K562 (cell line): Measurements from ENCODE around the gene COL4A5. TPM values are rescaled to one million over a fixed set of nuclear protein-coding genes. Genes with fewer than 3 reads are reported as not detected.

Experiments used
- ATAC-seq: fragments of 200-7000 bp; cut with Tn5 transposase; 3 replicates; pipeline ENCODE4 v1.9.1; 2020; ENCODE audit warnings: moderate library complexity
- BruUV-seq: library from RNA; stranded (reverse); fragments of 400-500 nt; replicated peaks from 2 replicates; lab custom pipeline; 2021; lab: Mats Ljungman, UMichigan
- CTCF ChIA-PET: fragments of 300-600 bp; formaldehyde crosslinking; extraction: SDS; loops from one replicate; lab custom pipeline; 2021; ENCODE audit warnings: low intra/inter-chr PET ratio; lab: Yijun Ruan, JAX
- POLR2A ChIA-PET: fragments of 300-600, 350-650 bp; sonication (Branson Sonifier 250); formaldehyde crosslinking; extraction: SDS; loops from one replicate; lab custom pipeline; 2021; ENCODE audit warnings: antibody characterized with exemption, inconsistent platforms; lab: Yijun Ruan, JAX
- DNase-seq, 4 experiments: peaks; one replicate each; pipeline versions ENCODE4 v3.0.0 to v3.0.0-alpha.2; 2011 to 2018; ENCODE audit warnings: low spot score in 3 of 4, mixed read lengths in 3 of 4; ENCODE audit errors: extremely low read depth in 1 of 4
- FAIRE-seq: peaks from 2 replicates; lab custom pipeline; 2011; peaks lifted over from hg19 to GRCh38; lab: Jason Lieb, UNC
- H2AFZ ChIP-seq: 2 replicates; pipeline ENCODE4 v1.6.0; 2011; ENCODE audit warnings: low read depth, low read length, control low read depth, inconsistent platforms
- H3K27ac ChIP-seq: fragments of 200-600 bp; 3 replicates; pipeline ENCODE4 v1.8.0; 2011; ENCODE audit warnings: low read depth, mild to moderate bottlenecking, control low read depth, inconsistent platforms, low read length, moderate library complexity, mixed read lengths; ENCODE audit errors: extremely low read depth
- H3K27me3 ChIP-seq, 2 experiments: fragments of 300-600 bp in 1 of 2; 2 replicates in 1 of 2; 3 replicates in 1 of 2; pipeline versions ENCODE4 v1.6.0 to v1.8.0; 2011; ENCODE audit warnings: inconsistent platforms in 2 of 2, low read length in 2 of 2, mild to moderate bottlenecking in 1 of 2, mixed read lengths in 1 of 2, moderate library complexity in 1 of 2; ENCODE audit not compliant: control insufficient read depth in 2 of 2, insufficient read depth in 2 of 2
- H3K36me3 ChIP-seq: fragments of 300-600 bp; 3 replicates; pipeline ENCODE4 v1.8.0; 2011; ENCODE audit warnings: mild to moderate bottlenecking, low read length, inconsistent platforms; ENCODE audit not compliant: control insufficient read depth, insufficient read depth
- H3K4me1 ChIP-seq, 2 experiments: fragments of 200-600 bp in 1 of 2; replicated peaks in 1 of 2; 2 replicates in 1 of 2; 3 replicates in 1 of 2; pipeline versions ENCODE4 v1.5.1 to v1.8.0; 2011; ENCODE audit warnings: inconsistent platforms in 2 of 2, low read length in 2 of 2, mild to moderate bottlenecking in 1 of 2, mixed read lengths in 1 of 2, moderate library complexity in 1 of 2; ENCODE audit not compliant: control insufficient read depth in 2 of 2, insufficient read depth in 2 of 2
- H3K4me2 ChIP-seq: 2 replicates; pipeline ENCODE4 v1.6.1; 2011; ENCODE audit warnings: low read length, control low read depth, inconsistent platforms, mixed read lengths; ENCODE audit not compliant: insufficient read depth
- H3K4me3 ChIP-seq: fragments of 200-600 bp; sonication (generic), shearing (Covaris generic); 2 replicates; pipeline ENCODE4 v1.5.1; 2016; ENCODE audit warnings: control low read depth, inconsistent platforms
- H3K79me2 ChIP-seq: fragments of 200-600 bp; 3 replicates; pipeline ENCODE4 v1.8.0; 2011; ENCODE audit warnings: low read length, inconsistent platforms; ENCODE audit not compliant: control insufficient read depth, insufficient read depth
- H3K9ac ChIP-seq, 2 experiments: 2 replicates each; pipeline versions ENCODE4 v1.6.0 to v1.6.1; 2011; ENCODE audit warnings: low read depth in 2 of 2, low read length in 2 of 2, control low read depth in 1 of 2, inconsistent platforms in 1 of 2, mild to moderate bottlenecking in 1 of 2, mixed read lengths in 1 of 2; ENCODE audit not compliant: insufficient read depth in 1 of 2
- H3K9me1 ChIP-seq: one replicate; pipeline ENCODE4 v1.6.0; 2011; ENCODE audit warnings: inconsistent platforms, mild to moderate bottlenecking, low read length, moderate library complexity; ENCODE audit not compliant: control insufficient read depth, insufficient read depth
- H3K9me3 ChIP-seq: replicated peaks from 2 replicates; pipeline ENCODE4 v1.5.1; 2011; ENCODE audit warnings: low read depth, low read length, inconsistent platforms; ENCODE audit not compliant: control insufficient read depth, insufficient read depth
- H4K20me1 ChIP-seq: replicated peaks from 2 replicates; pipeline ENCODE4 v1.6.1; 2011; ENCODE audit warnings: low read length, inconsistent platforms, mixed read lengths; ENCODE audit not compliant: control insufficient read depth, insufficient read depth
- ADNP ChIP-seq: fragments of 200-800 bp; sonication (Bioruptor generic); IDR thresholded peaks from 2 replicates; pipeline ENCODE4 v1.6.1; 2016; ENCODE audit warnings: missing genetic modification characterization, missing compliant biosample characterization
- BRF1 ChIP-seq: IDR thresholded peaks from 3 replicates; pipeline ENCODE4 v1.6.1; 2011; ENCODE audit warnings: borderline replicate concordance, mild to moderate bottlenecking; ENCODE audit not compliant: insufficient read length; ENCODE audit errors: extremely low read depth
- DNMT1 ChIP-seq: fragments of 450-650 bp; IDR thresholded peaks from 2 replicates; pipeline ENCODE4 v1.6.1; 2016; ENCODE audit warnings: antibody characterized with exemption, mild to moderate bottlenecking
- E4F1 ChIP-seq: fragments of 250-450 bp; sonication (Bioruptor Pico); IDR thresholded peaks from 2 replicates; pipeline ENCODE4 v1.5.0; 2021; ENCODE audit warnings: mild to moderate bottlenecking, borderline replicate concordance
- ELF1 ChIP-seq: fragments of 200-800 bp; sonication (Bioruptor generic); IDR thresholded peaks from 2 replicates; pipeline ENCODE4 v1.6.1; 2016; ENCODE audit warnings: missing genetic modification characterization, missing compliant biosample characterization
- ESRRA ChIP-seq: fragments of 450-650 bp; IDR thresholded peaks from 2 replicates; pipeline ENCODE4 v1.6.1; 2014; ENCODE audit warnings: low read depth, mild to moderate bottlenecking, moderate library complexity, borderline replicate concordance
- MEIS2 ChIP-seq: fragments of 450-650 bp; IDR thresholded peaks from 2 replicates; pipeline ENCODE4 v1.6.1; 2014; ENCODE audit warnings: mild to moderate bottlenecking; ENCODE audit not compliant: partially characterized antibody
- NELFE ChIP-seq: IDR thresholded peaks from 2 replicates; pipeline ENCODE4 v1.6.1; 2011; ENCODE audit warnings: mild to moderate bottlenecking; ENCODE audit not compliant: insufficient read depth, insufficient read length
- OTX1 ChIP-seq: fragments of 450-650 bp; formaldehyde crosslinking; IDR thresholded peaks from 2 replicates; pipeline ENCODE4 v1.4.0; 2022; ENCODE audit warnings: mild to moderate bottlenecking
- RBM15 ChIP-seq: fragments of 200-400 bp; formaldehyde crosslinking; IDR thresholded peaks from 2 replicates; pipeline ENCODE4 v1.6.1; 2018; ENCODE audit warnings: mild to moderate bottlenecking, low read length, moderate library complexity; ENCODE audit not compliant: insufficient read depth
- SMAD1 ChIP-seq: fragments of 150-350 bp; IDR thresholded peaks from 2 replicates; pipeline ENCODE4 v1.6.1; 2014; ENCODE audit warnings: low read length, low read depth; ENCODE audit not compliant: partially characterized antibody
- SMARCA4 ChIP-seq: fragments of 450-650 bp; IDR thresholded peaks from 2 replicates; pipeline ENCODE4 v1.6.1; 2016
- SP1 ChIP-seq: sonication (generic); formaldehyde crosslinking; IDR thresholded peaks from 2 replicates; pipeline ENCODE4 v1.8.1; 2022; ENCODE audit warnings: mild to moderate bottlenecking, missing genetic modification reagents
- SRSF3 ChIP-seq: fragments of 200-400 bp; formaldehyde crosslinking; IDR thresholded peaks from 2 replicates; pipeline ENCODE4 v1.6.1; 2016; ENCODE audit warnings: mild to moderate bottlenecking, low read length, moderate library complexity; ENCODE audit not compliant: insufficient read depth
- ZNF41 ChIP-seq: fragments of 250-450 bp; sonication (Bioruptor Pico); conservative IDR thresholded peaks from 2 replicates; pipeline ENCODE4 v1.4.0; 2020; ENCODE audit warnings: mild to moderate bottlenecking
- ZNF644 ChIP-seq: fragments of 200-800 bp; sonication (Bioruptor generic); IDR thresholded peaks from 2 replicates; pipeline ENCODE4 v1.6.1; 2016; ENCODE audit warnings: low read depth, missing genetic modification characterization, missing compliant biosample characterization
- WGBS: fragments of 100-300 bp; shearing (Covaris generic); methylation state at CpG from one replicate; pipeline ENCODE4 v1.1.6; 2016; ENCODE audit warnings: low coverage, mixed read lengths; ENCODE audit not compliant: insufficient coverage; ENCODE audit errors: missing lambda C conversion rate; 5-methylcytosine and 5-hydroxymethylcytosine counted together
- in situ Hi-C: fragments of 300-500 bp; cut with MboI; formaldehyde crosslinking; loops from 4 replicates; pipeline ENCODE4 v1.15.0; 2018; ENCODE audit warnings: inconsistent platforms, mixed read lengths
- intact Hi-C: fragments of 100-400 bp; cut with micrococcal nuclease; formaldehyde crosslinking; loops from 2 replicates; pipeline ENCODE4 v1.14.2; 2022
- polyA plus RNA-seq, 8 experiments: library from polyadenylated mRNA; depleted of rRNA in 4 of 8; stranded (reverse) in 5 of 8; unstranded in 3 of 8; fragments of >200 nt; fragmentation: Nextera tagmentation in 2 of 8; fragmentation: Illumina TruSeq in 1 of 8; extraction: Ambion mirVana in 2 of 8; extraction: Trizol in 1 of 8; gene quantifications; 2 replicates each; pipeline versions ENCODE4 v1.2.1 to v1.2.3, GENCODE V29; 2011 to 2014; ENCODE audit warnings: inconsistent platforms in 1 of 8, missing spikeins in 1 of 8
- total RNA-seq, 7 experiments: library from RNA; depleted of rRNA in 6 of 7; stranded (reverse); fragments of >200 nt in 6 of 7; fragmentation: Illumina TruSeq in 2 of 7; extraction: Trizol in 2 of 7; gene quantifications; 2 replicates each; pipeline versions ENCODE4 v1.2.1 to v1.2.3, GENCODE V29; 2011 to 2021; ENCODE audit warnings: low replicate concordance in 1 of 7
- TF ChIP-seq, protein P1 (sequence below): sonication (generic); formaldehyde crosslinking; IDR thresholded peaks from 2 replicates; pipeline ENCODE4 v1.8.0; 2022; ENCODE audit warnings: missing genetic modification reagents, mild to moderate bottlenecking, moderate library complexity, borderline replicate concordance

The COL4A5 gene
- total and polyA plus RNA-seq, 9 of the 15 experiments (the other 6 are each of a cell fraction or from before 2014, with no cell fraction given): 0.66 to 2.5 (median 1.8) TPM

GRCh38 chrX:108453841-108454240, 14.2 kb downstream of the COL4A5 start:
- Histone ChIP-seq H3K9ac (no peak overlapping the region), H4K20me1 (no peaks in the 10 kb centered on the region), H3K27me3 (no peaks in the 10 kb centered on the region), H3K36me3 (no peaks in the 10 kb centered on the region), H3K9me3 (no peaks in the 10 kb centered on the region), H3K4me1 (no peaks in the 10 kb centered on the region), H2AFZ (no peak overlapping the region), H3K9me1 (no peaks in the 10 kb centered on the region), H3K4me2 (no peak overlapping the region), H3K4me3 (no peak overlapping the region), H3K27ac (no peak overlapping the region), H3K79me2 (no peaks in the 10 kb centered on the region)
- POLR2A ChIA-PET: no interaction called here
- no peak for FAIRE-seq
- no TSS peak for BruUV-seq
- CTCF ChIA-PET: no interaction called here
- no peak for DNase-seq
- 9% methylated on average over 3 of the region's 3 CpGs for WGBS
- no peak for ATAC-seq
- in situ Hi-C loops: no loop called here
- TF ChIP-seq ZNF41 (CRISPR knock-in tag) (no peak), BRF1 (no peak), SRSF3 (no peak), OTX1 (CRISPR knock-in tag) (no peak), ZNF644 (tag) (no peak), ESRRA (no peak), MEIS2 (no peak), RBM15 (no peak), SMARCA4 (no peak), ELF1 (tag) (no peak), DNMT1 (no peak), ADNP (no peak), E4F1 (no peak), SP1 (no peak), NELFE (no peak), SMAD1 (no peak)
- TF ChIP-seq, protein P1, sequence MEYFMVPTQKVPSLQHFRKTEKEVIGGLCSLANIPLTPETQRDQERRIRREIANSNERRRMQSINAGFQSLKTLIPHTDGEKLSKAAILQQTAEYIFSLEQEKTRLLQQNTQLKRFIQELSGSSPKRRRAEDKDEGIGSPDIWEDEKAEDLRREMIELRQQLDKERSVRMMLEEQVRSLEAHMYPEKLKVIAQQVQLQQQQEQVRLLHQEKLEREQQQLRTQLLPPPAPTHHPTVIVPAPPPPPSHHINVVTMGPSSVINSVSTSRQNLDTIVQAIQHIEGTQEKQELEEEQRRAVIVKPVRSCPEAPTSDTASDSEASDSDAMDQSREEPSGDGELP (CRISPR knock-in tag): no peak
- intact Hi-C loops: no loop called here
